Esophagus muscularis mucosa (tissue), 4 donors: Measurements from ENCODE around the gene ATF6B. TPM values are rescaled to one million over a fixed set of nuclear protein-coding genes. Genes with fewer than 3 reads are reported as not detected.
A peak's percentile ranks its signal among the peaks of the same experiment; 100 is the strongest.

ENCODE experiments used
- DNase-seq: peaks from one replicate; pipeline ENCODE4 v3.0.0-alpha.2; 2017; ENCODE audit errors: extremely low spot score
- H3K27ac ChIP-seq, 4 donors: fragments of 200-600 bp; sonication (generic); replicated peaks in 1 of 4; 1 replicate in 3 of 4; 2 replicates in 1 of 4; pipeline ENCODE4 v1.5.1; 2016 to 2019; ENCODE audit warnings: mild to moderate bottlenecking in 1 of 4
- H3K27me3 ChIP-seq, 4 donors: fragments of 200-600 bp; sonication (generic); one replicate each; pipeline versions ENCODE4 v1.5.1 to v1.6.0; 2016 to 2019
- H3K36me3 ChIP-seq, 4 donors: fragments of 200-600 bp; sonication (generic); one replicate each; pipeline ENCODE4 v1.5.1; 2016 to 2019
- H3K4me1 ChIP-seq, 4 donors: fragments of 200-600 bp; sonication (generic); one replicate each; pipeline ENCODE4 v1.5.1; 2016 to 2019
- H3K4me3 ChIP-seq, 4 donors: fragments of 200-600 bp; sonication (generic); 1 replicate in 2 of 4; 2 replicates in 2 of 4; pipeline ENCODE4 v1.5.1; 2016 to 2019; ENCODE audit warnings: mild to moderate bottlenecking in 4 of 4, moderate library complexity in 1 of 4
- H3K9me3 ChIP-seq, 4 donors: fragments of 200-600 bp; sonication (generic); 1 replicate in 3 of 4; 2 replicates in 1 of 4; pipeline ENCODE4 v1.5.1; 2016 to 2019
- CTCF ChIP-seq, 3 experiments: fragments of 200-600 bp in 2 of 3; fragments of 450-650 bp in 1 of 3; sonication (generic) in 2 of 3; IDR thresholded peaks; one replicate each; pipeline ENCODE4 v1.5.1; 2017 to 2019; ENCODE audit warnings: antibody characterized with exemption in 3 of 3, mild to moderate bottlenecking in 2 of 3, moderate library complexity in 1 of 3
- EP300 ChIP-seq: sonication (generic); formaldehyde crosslinking; IDR thresholded peaks from one replicate; pipeline ENCODE4 v1.6.1; 2017; ENCODE audit warnings: antibody characterized with exemption
- POLR2A ChIP-seq: fragments of 450-650 bp; IDR thresholded peaks from one replicate; pipeline ENCODE4 v1.6.1; 2017; ENCODE audit warnings: antibody characterized with exemption, moderate library complexity, mild to moderate bottlenecking, low read depth
- POLR2AphosphoS5 ChIP-seq, 2 donors: sonication (generic); formaldehyde crosslinking; IDR thresholded peaks; one replicate each; pipeline ENCODE4 v1.6.1; 2017; ENCODE audit warnings: antibody characterized with exemption in 2 of 2
- WGBS: methylation state at CpG from one replicate; pipeline ENCODE4 v1.1.5; 2018; 5-methylcytosine and 5-hydroxymethylcytosine counted together
- intact Hi-C: fragments of 100-400 bp; cut with DNase I; formaldehyde crosslinking; loops from one replicate; pipeline ENCODE4 v1.15.1; 2023
- total RNA-seq, 4 donors: library from RNA; depleted of rRNA; stranded (reverse); fragments of >200 nt; gene quantifications; one replicate each; pipeline versions ENCODE4 v1.1.0 to v1.2.1, GENCODE V29; 2016

Gene ATF6B
- total RNA-seq, 4 donors from 2014 or later = 17.7 to 37.4 (median 27.2) TPM

- no peak for DNase-seq
- 40% methylated on average over 5 of the region's 36 CpGs for WGBS
- Histone ChIP-seq H3K4me1 (peaks cover 30 to 65% (median 51%) of the 10 kb centered on the region in 4 donors), H3K36me3 (peaks cover 3 to 53% (median 28%) of the 10 kb centered on the region in 4 donors), H3K27ac (no peak overlapping the region), H3K9me3 (no peaks in the 10 kb centered on the region), H3K4me3 (peak overlapping the region; percentile 31 to 38 (median 35)), H3K27me3 (peaks cover 0 to 32% (median 15%) of the 10 kb centered on the region in 4 donors)
- intact Hi-C loops = no loop called here
- TF ChIP-seq POLR2AphosphoS5 (IDR thresholded peaks at IDR 0.05) (no peak), CTCF (IDR thresholded peaks at IDR 0.05) (no peak), POLR2A (no peak), EP300 (no peak)
These were observed 32.0 kb downstream of the ATF6B start for GRCh38 chr6:32096087-32096393.

- Histone ChIP-seq H3K4me3 (peak overlapping the region in 3 of 4 donors; percentile 31 to 38 (median 36)), H3K27ac (peak overlapping the region in 1 of 4 donors; percentile 52), H3K36me3 (peaks cover 3 to 53% (median 30%) of the 10 kb centered on the region in 4 donors), H3K4me1 (peaks cover 30 to 68% (median 51%) of the 10 kb centered on the region in 4 donors), H3K9me3 (no peaks in the 10 kb centered on the region), H3K27me3 (peaks cover 0 to 32% (median 15%) of the 10 kb centered on the region in 4 donors)
- 81% methylated on average over 6 of the region's 30 CpGs for WGBS
- no peak for TF ChIP-seq CTCF (IDR thresholded peaks at IDR 0.05)
- TF ChIP-seq POLR2AphosphoS5 (IDR thresholded peaks at IDR 0.05) = no peak
- no peak for TF ChIP-seq EP300
- no peak for TF ChIP-seq POLR2A
- no peak for DNase-seq
- intact Hi-C loops = no loop called here
These were observed 32.5 kb downstream of the ATF6B start for GRCh38 chr6:32095338-32096086.

- intact Hi-C loops = no loop called here
These were observed 35.1 kb downstream of the ATF6B start for GRCh38 chr6:32092760-32093497.

More at GRCh38 chr6:32092760-32093497, 35.1 kb downstream of the ATF6B start:
- no peak for TF ChIP-seq EP300
- peak in 1 of 2 donors; percentile 33 for TF ChIP-seq POLR2AphosphoS5 (IDR thresholded peaks at IDR 0.05)
- no peak for TF ChIP-seq CTCF (IDR thresholded peaks at IDR 0.05)
- no peak for TF ChIP-seq POLR2A
- Histone ChIP-seq H3K27ac (peak overlapping the region; percentile 60 to 80 (median 76)), H3K9me3 (no peaks in the 10 kb centered on the region), H3K4me1 (peaks cover 32 to 76% (median 55%) of the 10 kb centered on the region in 4 donors), H3K36me3 (peaks cover 3 to 49% (median 28%) of the 10 kb centered on the region in 4 donors), H3K4me3 (no peak overlapping the region), H3K27me3 (peaks cover 0 to 32% (median 15%) of the 10 kb centered on the region in 4 donors)
- 37% methylated on average over 8 of the region's 8 CpGs for WGBS
- no peak for DNase-seq
